Measurements from ENCODE around the gene SYNE2.
A peak's percentile ranks its signal among the peaks of the same experiment; 100 is the strongest.

The SYNE2 gene

GRCh38 chr14:64260418-64260817 lies 407.6 kb downstream of the SYNE2 start:
- Histone ChIP-seq H4K20me1 (ENCODE audit: insufficient read depth) (no peaks in the 10 kb centered on the region), H3K27ac (no peak overlapping the region), H3K4me1 (ENCODE audit: low read depth, poor library complexity, severe bottlenecking) (no peaks in the 10 kb centered on the region), H2AFZ (ENCODE audit: low read depth) (no peak overlapping the region), H3K27me3 (ENCODE audit: insufficient read depth, low read depth) (no peaks in the 10 kb centered on the region), H3K9ac (no peak overlapping the region), H3K79me2 (ENCODE audit: insufficient read depth, low read depth) (no peaks in the 10 kb centered on the region), H3K36me3 (ENCODE audit: insufficient read depth) (no peaks in the 10 kb centered on the region), H3K4me2 (no peak overlapping the region), H3K4me3 (IDR thresholded peaks at IDR 0.05; ENCODE audit: insufficient read depth, low read depth, low read length) (no peak overlapping the region)
- no peak for TF ChIP-seq CTCF (conservative IDR thresholded peaks at IDR 0.05; ENCODE audit: low read depth, low read length)

GRCh38 chr14:64265222-64265621 lies 412.4 kb downstream of the SYNE2 start:
- Histone ChIP-seq H3K9ac (no peak overlapping the region), H2AFZ (ENCODE audit: low read depth) (no peak overlapping the region), H3K4me2 (no peak overlapping the region), H4K20me1 (ENCODE audit: insufficient read depth) (no peaks in the 10 kb centered on the region), H3K4me1 (ENCODE audit: low read depth, poor library complexity, severe bottlenecking) (peaks cover 14% of the 10 kb centered on the region), H3K79me2 (ENCODE audit: insufficient read depth, low read depth) (no peaks in the 10 kb centered on the region), H3K27ac (no peak overlapping the region), H3K36me3 (ENCODE audit: insufficient read depth) (no peaks in the 10 kb centered on the region), H3K27me3 (ENCODE audit: insufficient read depth, low read depth) (no peaks in the 10 kb centered on the region), H3K4me3 (IDR thresholded peaks at IDR 0.05; ENCODE audit: insufficient read depth, low read depth, low read length) (no peak overlapping the region)
- no peak for TF ChIP-seq CTCF (conservative IDR thresholded peaks at IDR 0.05; ENCODE audit: low read depth, low read length)

DNA sequence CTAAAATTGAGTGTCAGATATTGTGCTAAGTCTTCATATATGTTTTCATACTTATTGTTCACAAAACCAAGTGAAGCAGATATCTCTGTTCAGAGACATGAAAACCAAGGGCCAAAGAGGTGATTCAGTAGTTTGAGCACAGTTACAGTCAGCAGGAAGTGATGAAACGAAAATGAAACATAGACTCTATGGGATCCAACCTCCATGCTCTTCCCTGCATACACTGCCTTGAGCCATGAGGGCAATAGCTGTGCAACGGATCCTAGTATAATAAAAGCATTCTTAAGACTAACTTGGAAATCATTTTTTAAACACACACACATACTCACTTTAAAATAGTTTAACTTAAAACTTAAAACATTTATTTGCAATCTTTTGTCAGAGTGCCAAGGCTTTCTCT lies 413.4 kb downstream of the SYNE2 start:
- H3K79me2 ChIP-seq (ENCODE audit: insufficient read depth, low read depth), result no peaks in the 10 kb centered on the region
- H3K36me3 ChIP-seq (ENCODE audit: insufficient read depth), result no peaks in the 10 kb centered on the region
- H4K20me1 ChIP-seq (ENCODE audit: insufficient read depth), result no peaks in the 10 kb centered on the region
- no peaks in the 10 kb centered on the region for H3K27me3 ChIP-seq (ENCODE audit: insufficient read depth, low read depth)
- H3K4me2 ChIP-seq, result peak overlapping the region; percentile 18; the same call in 1 of the 2 replicates
- no peak overlapping the region for H3K27ac ChIP-seq
- H3K4me1 ChIP-seq (ENCODE audit: low read depth, poor library complexity, severe bottlenecking), result peaks cover 14% of the 10 kb centered on the region
- no peak for TF ChIP-seq CTCF (conservative IDR thresholded peaks at IDR 0.05; ENCODE audit: low read depth, low read length)
- H3K4me3 ChIP-seq (IDR thresholded peaks at IDR 0.05; ENCODE audit: insufficient read depth, low read depth, low read length), result no peak overlapping the region
- peak overlapping the region; percentile 11 for H2AFZ ChIP-seq (ENCODE audit: low read depth)
- H3K9ac ChIP-seq, result no peak overlapping the region

- Histone ChIP-seq H3K4me2 (no peak overlapping the region), H3K36me3 (ENCODE audit: insufficient read depth) (no peaks in the 10 kb centered on the region), H3K79me2 (ENCODE audit: insufficient read depth, low read depth) (no peaks in the 10 kb centered on the region), H2AFZ (ENCODE audit: low read depth) (no peak overlapping the region), H3K4me3 (IDR thresholded peaks at IDR 0.05; ENCODE audit: insufficient read depth, low read depth, low read length) (no peak overlapping the region), H3K27me3 (ENCODE audit: insufficient read depth, low read depth) (no peaks in the 10 kb centered on the region), H3K4me1 (ENCODE audit: low read depth, poor library complexity, severe bottlenecking) (no peaks in the 10 kb centered on the region), H3K9ac (no peak overlapping the region), H4K20me1 (ENCODE audit: insufficient read depth) (no peaks in the 10 kb centered on the region), H3K27ac (no peak overlapping the region)
- no peak for TF ChIP-seq CTCF (conservative IDR thresholded peaks at IDR 0.05; ENCODE audit: low read depth, low read length)
Observed at GRCh38 chr14:64272019-64272418, 419.2 kb downstream of the SYNE2 start.

Measured in KMS-11 (cell line).